H9 (cell line): ENCODE data around the gene ALG14. TPM values are rescaled to one million over a fixed set of nuclear protein-coding genes. Genes with fewer than 3 reads are reported as not detected.

Source experiments
- DNase-seq: peaks from one replicate; pipeline ENCODE4 v3.0.0-alpha.2; 2017
- H2AFZ ChIP-seq: one replicate; pipeline ENCODE4 v1.6.1; 2013; ENCODE audit warnings: mild to moderate bottlenecking, low read length, control low read depth, moderate library complexity
- H2AK5ac ChIP-seq: 2 replicates; pipeline ENCODE4 v1.6.1; 2013; ENCODE audit warnings: low read length, control low read depth, mixed read lengths; ENCODE audit not compliant: insufficient read length
- H2BK120ac ChIP-seq: one replicate; pipeline ENCODE4 v1.6.1; 2013; ENCODE audit warnings: low read depth, mild to moderate bottlenecking, low read length, control low read depth, inconsistent platforms; ENCODE audit not compliant: poor library complexity, severe bottlenecking
- H2BK12ac ChIP-seq: 2 replicates; pipeline ENCODE4 v1.6.1; 2013; ENCODE audit warnings: low read length, control low read depth, mixed read lengths, low read depth; ENCODE audit not compliant: insufficient read length
- H2BK15ac ChIP-seq: 2 replicates; pipeline ENCODE4 v1.6.1; 2013; ENCODE audit warnings: low read depth, low read length, control low read depth
- H2BK20ac ChIP-seq: one replicate; pipeline ENCODE4 v1.6.1; 2013; ENCODE audit warnings: low read depth, mild to moderate bottlenecking, low read length, control low read depth, inconsistent platforms; ENCODE audit not compliant: poor library complexity, severe bottlenecking
- H2BK5ac ChIP-seq: 2 replicates; pipeline ENCODE4 v1.6.1; 2013; ENCODE audit warnings: low read length, control low read depth, mixed read lengths; ENCODE audit not compliant: insufficient read length
- H3K14ac ChIP-seq: 2 replicates; pipeline ENCODE4 v1.6.1; 2013; ENCODE audit warnings: low read length, control low read depth; ENCODE audit not compliant: insufficient read depth
- H3K18ac ChIP-seq: 2 replicates; pipeline ENCODE4 v1.6.1; 2013; ENCODE audit warnings: low read depth, mild to moderate bottlenecking, mixed read lengths, low read length, control low read depth; ENCODE audit not compliant: insufficient read length
- H3K23ac ChIP-seq: 2 replicates; pipeline ENCODE4 v1.6.1; 2013; ENCODE audit warnings: low read length, control low read depth, mixed read lengths, low read depth; ENCODE audit not compliant: insufficient read length
- H3K23me2 ChIP-seq: 2 replicates; pipeline ENCODE4 v1.6.1; 2013; ENCODE audit warnings: low read depth, mild to moderate bottlenecking, mixed read lengths, low read length, control low read depth; ENCODE audit not compliant: insufficient read length, poor library complexity, severe bottlenecking
- H3K27ac ChIP-seq: 2 replicates; pipeline ENCODE4 v1.5.1; 2013; ENCODE audit warnings: low read length, control low read depth, mixed read lengths, low read depth; ENCODE audit not compliant: insufficient read length
- H3K27me3 ChIP-seq: 2 replicates; pipeline ENCODE4 v1.6.1; 2013; ENCODE audit warnings: low read length, control low read depth, inconsistent platforms; ENCODE audit not compliant: insufficient read depth
- H3K4ac ChIP-seq: 2 replicates; pipeline ENCODE4 v1.6.1; 2013; ENCODE audit warnings: low read depth, mild to moderate bottlenecking, control low read depth, inconsistent platforms, low read length, moderate library complexity
- H3K4me1 ChIP-seq: 2 replicates; pipeline ENCODE4 v1.6.1; 2013; ENCODE audit warnings: low read length, control low read depth, inconsistent platforms; ENCODE audit not compliant: insufficient read depth
- H3K4me2 ChIP-seq: 2 replicates; pipeline ENCODE4 v1.6.1; 2013; ENCODE audit warnings: low read length, control low read depth, mixed read lengths; ENCODE audit not compliant: insufficient read length, insufficient read depth
- H3K56ac ChIP-seq: 2 replicates; pipeline ENCODE4 v1.6.1; 2013; ENCODE audit warnings: low read depth, mild to moderate bottlenecking, mixed read lengths, low read length, control low read depth; ENCODE audit not compliant: insufficient read length
- H3K79me1 ChIP-seq: 2 replicates; pipeline ENCODE4 v1.6.1; 2013; ENCODE audit warnings: low read depth, mild to moderate bottlenecking, moderate library complexity, low read length, control low read depth, inconsistent platforms; ENCODE audit not compliant: insufficient read depth, poor library complexity, severe bottlenecking
- H3K79me2 ChIP-seq: 2 replicates; pipeline ENCODE4 v1.6.1; 2013; ENCODE audit warnings: low read length, control low read depth, inconsistent platforms; ENCODE audit not compliant: insufficient read depth
- H3K9ac ChIP-seq: 2 replicates; pipeline ENCODE4 v1.6.1; 2013; ENCODE audit warnings: low read length, control low read depth, mixed read lengths; ENCODE audit not compliant: insufficient read length; ENCODE audit errors: extremely low read depth
- H3K9me3 ChIP-seq: one replicate; pipeline ENCODE4 v1.6.1; 2013; ENCODE audit warnings: low read depth, low read length, inconsistent platforms; ENCODE audit not compliant: control insufficient read depth
- H3T11ph ChIP-seq: one replicate; pipeline ENCODE4 v1.6.1; 2013; ENCODE audit warnings: mild to moderate bottlenecking, low read length, control low read depth, inconsistent platforms
- H4K20me1 ChIP-seq: one replicate; pipeline ENCODE4 v1.6.1; 2013; ENCODE audit not compliant: control insufficient read depth, insufficient read length, insufficient read depth
- H4K5ac ChIP-seq: 2 replicates; pipeline ENCODE4 v1.6.1; 2013; ENCODE audit warnings: low read depth, mild to moderate bottlenecking, mixed read lengths, low read length, control low read depth; ENCODE audit not compliant: insufficient read length
- H4K8ac ChIP-seq: replicated peaks from 2 replicates; pipeline ENCODE4 v1.6.1; 2013; ENCODE audit warnings: low read length, control low read depth, mixed read lengths, low read depth; ENCODE audit not compliant: insufficient read length
- H4K91ac ChIP-seq: 2 replicates; pipeline ENCODE4 v1.6.1; 2013; ENCODE audit warnings: low read depth, mild to moderate bottlenecking, moderate library complexity, mixed read lengths, low read length, control low read depth; ENCODE audit not compliant: insufficient read length
- H3K27ac Mint-ChIP-seq, 3 experiments: 2 replicates in 2 of 3; 3 replicates in 1 of 3; pipeline ENCODE4 v1.8.0; 2020 to 2021; ENCODE audit warnings: mixed read lengths in 3 of 3, mild to moderate bottlenecking in 1 of 3, moderate library complexity in 1 of 3
- H3K27me3 Mint-ChIP-seq: 2 replicates; pipeline ENCODE4 v1.8.0; 2021; ENCODE audit warnings: low read depth, mild to moderate bottlenecking, moderate library complexity, mixed read lengths
- H3K36me3 Mint-ChIP-seq, 3 experiments: 2 replicates in 2 of 3; 3 replicates in 1 of 3; pipeline ENCODE4 v1.8.0; 2020 to 2021; ENCODE audit warnings: low read depth in 3 of 3, mixed read lengths in 3 of 3; ENCODE audit not compliant: insufficient read depth in 1 of 3
- H3K4me1 Mint-ChIP-seq, 2 experiments: 2 replicates each; pipeline ENCODE4 v1.8.0; 2020; ENCODE audit warnings: mixed read lengths in 2 of 2
- H3K4me3 Mint-ChIP-seq, 2 experiments: 2 replicates in 1 of 2; 3 replicates in 1 of 2; pipeline ENCODE4 v1.8.0; 2020 to 2021; ENCODE audit warnings: mild to moderate bottlenecking in 2 of 2, mixed read lengths in 2 of 2, moderate library complexity in 1 of 2
- H3K9me3 Mint-ChIP-seq, 2 experiments: 2 replicates in 1 of 2; 3 replicates in 1 of 2; pipeline ENCODE4 v1.8.0; 2020; ENCODE audit warnings: mild to moderate bottlenecking in 2 of 2, mixed read lengths in 2 of 2, moderate library complexity in 1 of 2
- WGBS: extraction: QIAGEN DNeasy Blood & Tissue Kit; methylation state at CpG from one replicate; pipeline ENCODE4 v1.1.7; 2013; ENCODE audit warnings: missing lambda C conversion rate, low lambda C conversion rate, mixed read lengths; ENCODE audit not compliant: insufficient read length; ENCODE audit errors: extremely low coverage; 5-methylcytosine and 5-hydroxymethylcytosine counted together
- total RNA-seq: library from RNA; stranded (reverse); gene quantifications from 2 replicates; pipeline ENCODE4 v1.2.1, GENCODE V29; 2021
- TF ChIP-seq, protein P1 (sequence below): fragments of 200-600 bp; sonication (generic); conservative IDR thresholded peaks from 3 replicates; pipeline ENCODE4 v1.8.0; 2021; ENCODE audit warnings: antibody characterized with exemption, mild to moderate bottlenecking

ALG14 gene
- total RNA-seq, 1 experiment from 2014 or later: 2.5 TPM

DNA sequence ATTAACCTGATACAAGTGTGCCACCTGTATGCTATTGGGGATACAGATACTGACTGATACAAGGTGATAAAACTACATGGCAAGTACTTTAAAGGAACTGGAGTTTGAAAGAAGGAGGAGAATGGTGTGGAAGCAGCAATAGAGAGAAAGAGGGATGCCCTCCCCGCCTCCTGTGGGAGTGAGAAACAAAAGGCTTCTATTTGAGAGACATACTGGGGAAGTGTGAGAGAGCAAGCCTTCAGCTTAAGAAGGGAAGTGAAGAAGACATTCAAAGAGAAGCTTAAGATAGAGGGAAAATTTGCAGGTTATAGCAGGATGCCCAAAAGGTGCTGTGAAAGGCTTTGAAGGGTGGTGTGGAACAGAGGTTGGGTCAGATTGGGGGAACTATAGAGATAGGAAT is 7.7 kb upstream of the ALG14 start:
- no peaks in the 10 kb centered on the region for H3K36me3 Mint-ChIP-seq
- no peaks in the 10 kb centered on the region for H4K20me1 ChIP-seq
- no peak overlapping the region for H3K27ac ChIP-seq
- no peaks in the 10 kb centered on the region for H3K27me3 ChIP-seq
- peaks cover 10% of the 10 kb centered on the region; the same call in 1 of the 2 replicates for H3K4me1 ChIP-seq
- no peak overlapping the region for H3K4me2 ChIP-seq
- H4K8ac ChIP-seq: no peak overlapping the region
- no peaks in the 10 kb centered on the region for H3K79me2 ChIP-seq
- H3K14ac ChIP-seq: no peak overlapping the region
- no CpG with 5 or more reads among the region's 1 CpG for WGBS
- H3K79me1 ChIP-seq: no peaks in the 10 kb centered on the region
- H3K27ac Mint-ChIP-seq: no peak overlapping the region
- H3K27me3 Mint-ChIP-seq: no peaks in the 10 kb centered on the region
- H3K9me3 ChIP-seq: no peaks in the 10 kb centered on the region
- no peak overlapping the region for H2AK5ac ChIP-seq
- no peaks in the 10 kb centered on the region for H3K9me3 Mint-ChIP-seq
- H3T11ph ChIP-seq: no peak overlapping the region
- H3K18ac ChIP-seq: no peak overlapping the region
- H4K91ac ChIP-seq: no peak overlapping the region
- H3K23ac ChIP-seq: no peak overlapping the region
- no peak overlapping the region for H3K4me3 Mint-ChIP-seq
- TF ChIP-seq, protein P1, sequence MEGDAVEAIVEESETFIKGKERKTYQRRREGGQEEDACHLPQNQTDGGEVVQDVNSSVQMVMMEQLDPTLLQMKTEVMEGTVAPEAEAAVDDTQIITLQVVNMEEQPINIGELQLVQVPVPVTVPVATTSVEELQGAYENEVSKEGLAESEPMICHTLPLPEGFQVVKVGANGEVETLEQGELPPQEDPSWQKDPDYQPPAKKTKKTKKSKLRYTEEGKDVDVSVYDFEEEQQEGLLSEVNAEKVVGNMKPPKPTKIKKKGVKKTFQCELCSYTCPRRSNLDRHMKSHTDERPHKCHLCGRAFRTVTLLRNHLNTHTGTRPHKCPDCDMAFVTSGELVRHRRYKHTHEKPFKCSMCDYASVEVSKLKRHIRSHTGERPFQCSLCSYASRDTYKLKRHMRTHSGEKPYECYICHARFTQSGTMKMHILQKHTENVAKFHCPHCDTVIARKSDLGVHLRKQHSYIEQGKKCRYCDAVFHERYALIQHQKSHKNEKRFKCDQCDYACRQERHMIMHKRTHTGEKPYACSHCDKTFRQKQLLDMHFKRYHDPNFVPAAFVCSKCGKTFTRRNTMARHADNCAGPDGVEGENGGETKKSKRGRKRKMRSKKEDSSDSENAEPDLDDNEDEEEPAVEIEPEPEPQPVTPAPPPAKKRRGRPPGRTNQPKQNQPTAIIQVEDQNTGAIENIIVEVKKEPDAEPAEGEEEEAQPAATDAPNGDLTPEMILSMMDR: no peak
- H2BK5ac ChIP-seq: no peak overlapping the region
- H2BK20ac ChIP-seq: no peak overlapping the region
- H2BK12ac ChIP-seq: no peak overlapping the region
- H3K4me1 Mint-ChIP-seq: peaks cover 8 to 10% of the 10 kb centered on the region in 2 experiments
- H2BK120ac ChIP-seq: no peak overlapping the region
- H3K4ac ChIP-seq: no peak overlapping the region
- no peak overlapping the region for H3K9ac ChIP-seq
- H2BK15ac ChIP-seq: no peak overlapping the region
- H2AFZ ChIP-seq: no peak overlapping the region
- H3K56ac ChIP-seq: no peak overlapping the region
- no peaks in the 10 kb centered on the region for H3K23me2 ChIP-seq
- H4K5ac ChIP-seq: no peak overlapping the region
- no peak for DNase-seq
